A549 (cell line): ENCODE measurements around the gene C8G.

Source experiments
- FOSL2 ChIP-seq, 2 experiments: fragments of 450-650 bp in 1 of 2; fragments of >200 bp in 1 of 2; sonication (Bioruptor Twin) in 1 of 2; formaldehyde crosslinking; IDR thresholded peaks; 2 replicates each; pipeline versions ENCODE4 v1.5.0 to v1.6.1; 2016 to 2020; ENCODE audit warnings: mild to moderate bottlenecking in 1 of 2, moderate library complexity in 1 of 2
- MAZ ChIP-seq: fragments of 150-350 bp; IDR thresholded peaks from 2 replicates; pipeline ENCODE4 v1.6.1; 2014; ENCODE audit warnings: antibody characterized with exemption, low read depth, low read length, borderline replicate concordance
- TF ChIP-seq, protein P1 (sequence below): IDR thresholded peaks from 2 replicates; pipeline ENCODE4 v1.6.1; 2012

DNA sequence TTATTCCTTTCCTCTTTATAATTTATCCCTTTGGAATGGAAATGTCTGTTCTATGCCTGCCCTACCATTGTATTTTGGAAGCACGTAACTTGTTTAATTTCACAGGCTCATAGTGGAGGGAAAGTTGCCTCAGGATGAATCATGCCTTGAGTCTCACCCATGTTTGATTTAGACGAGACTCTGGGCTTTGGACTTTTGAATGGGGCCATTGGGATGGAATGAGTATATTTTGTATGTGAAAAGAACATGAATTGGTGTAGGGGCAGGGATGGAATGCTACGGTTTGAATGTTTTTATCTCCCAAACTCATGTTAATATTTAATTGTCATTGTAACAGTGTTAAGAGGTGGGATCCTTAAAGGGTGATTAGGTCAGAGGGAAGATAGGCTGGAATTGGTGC is 10.8 kb upstream of the C8G start:
- TF ChIP-seq, protein P1, sequence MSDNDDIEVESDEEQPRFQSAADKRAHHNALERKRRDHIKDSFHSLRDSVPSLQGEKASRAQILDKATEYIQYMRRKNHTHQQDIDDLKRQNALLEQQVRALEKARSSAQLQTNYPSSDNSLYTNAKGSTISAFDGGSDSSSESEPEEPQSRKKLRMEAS: no peak
- no peak for TF ChIP-seq FOSL2 (IDR thresholded peaks at IDR 0.05)
- no peak for TF ChIP-seq FOSL2 (CRISPR knock-in tag; IDR thresholded peaks at IDR 0.05)
- no peak for TF ChIP-seq MAZ
